Measurements from ENCODE around the gene FAM167B. TPM values are rescaled to one million over a fixed set of nuclear protein-coding genes. Genes with fewer than 3 reads are reported as not detected.

The FAM167B gene
- total RNA-seq, 2 donors from 2014 or later: 2.1 to 6.4 TPM

DNA sequence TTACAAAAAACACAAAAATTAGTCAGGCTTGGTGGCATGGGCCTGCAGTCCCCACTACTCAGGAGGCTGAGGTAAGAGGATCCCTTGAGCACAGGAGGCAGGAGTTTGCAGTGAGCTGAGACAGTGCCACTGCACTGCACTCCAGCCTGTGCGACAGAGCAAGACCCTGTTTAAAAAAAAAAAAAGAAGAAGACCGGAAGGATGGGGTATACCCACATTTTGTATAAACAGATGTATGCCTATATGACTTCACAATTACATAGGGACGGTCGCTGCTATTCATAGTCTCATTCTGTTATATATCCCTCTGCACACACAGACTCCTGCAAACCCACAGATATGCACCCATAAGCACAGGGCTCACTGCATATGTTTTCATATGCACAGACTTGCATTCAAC lies 16.7 kb downstream of the FAM167B start:
- DNase-seq (ENCODE audit: low spot score): no peak

DNA sequence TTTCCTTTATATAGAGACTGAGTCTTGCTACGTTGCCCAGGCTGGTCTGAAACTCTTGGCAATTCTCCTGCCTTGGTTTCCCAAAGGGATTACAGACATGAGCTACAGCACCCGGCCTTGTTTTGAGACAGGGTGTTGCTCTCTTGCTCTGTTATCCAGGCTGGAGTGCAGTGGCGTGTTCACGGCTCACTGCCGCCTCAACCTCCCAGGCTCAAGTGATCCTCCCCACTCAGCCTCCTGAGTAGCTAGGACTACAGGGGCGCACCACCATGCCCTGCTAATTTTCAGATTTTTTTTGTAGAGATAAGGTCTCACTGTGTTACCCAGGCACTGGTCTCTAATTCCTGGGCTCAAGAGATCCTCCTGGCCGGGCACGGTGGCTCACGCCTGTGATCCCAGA lies 18.8 kb downstream of the FAM167B start:
- TF ChIP-seq, protein P1, sequence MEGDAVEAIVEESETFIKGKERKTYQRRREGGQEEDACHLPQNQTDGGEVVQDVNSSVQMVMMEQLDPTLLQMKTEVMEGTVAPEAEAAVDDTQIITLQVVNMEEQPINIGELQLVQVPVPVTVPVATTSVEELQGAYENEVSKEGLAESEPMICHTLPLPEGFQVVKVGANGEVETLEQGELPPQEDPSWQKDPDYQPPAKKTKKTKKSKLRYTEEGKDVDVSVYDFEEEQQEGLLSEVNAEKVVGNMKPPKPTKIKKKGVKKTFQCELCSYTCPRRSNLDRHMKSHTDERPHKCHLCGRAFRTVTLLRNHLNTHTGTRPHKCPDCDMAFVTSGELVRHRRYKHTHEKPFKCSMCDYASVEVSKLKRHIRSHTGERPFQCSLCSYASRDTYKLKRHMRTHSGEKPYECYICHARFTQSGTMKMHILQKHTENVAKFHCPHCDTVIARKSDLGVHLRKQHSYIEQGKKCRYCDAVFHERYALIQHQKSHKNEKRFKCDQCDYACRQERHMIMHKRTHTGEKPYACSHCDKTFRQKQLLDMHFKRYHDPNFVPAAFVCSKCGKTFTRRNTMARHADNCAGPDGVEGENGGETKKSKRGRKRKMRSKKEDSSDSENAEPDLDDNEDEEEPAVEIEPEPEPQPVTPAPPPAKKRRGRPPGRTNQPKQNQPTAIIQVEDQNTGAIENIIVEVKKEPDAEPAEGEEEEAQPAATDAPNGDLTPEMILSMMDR (IDR thresholded peaks at IDR 0.05): no peak
- Histone ChIP-seq H3K4me3 (no peak overlapping the region), H3K36me3 (no peaks in the 10 kb centered on the region), H3K27me3 (no peaks in the 10 kb centered on the region), H3K9me3 (no peaks in the 10 kb centered on the region), H3K4me1 (no peaks in the 10 kb centered on the region), H3K27ac (no peak overlapping the region)
- no peak for DNase-seq (ENCODE audit: low spot score)

More for the DNA sequence above, 16.7 kb downstream of the FAM167B start:
- Histone ChIP-seq H3K4me1 (no peaks in the 10 kb centered on the region), H3K27ac (no peak overlapping the region), H3K36me3 (no peaks in the 10 kb centered on the region), H3K9me3 (no peaks in the 10 kb centered on the region), H3K27me3 (no peaks in the 10 kb centered on the region), H3K4me3 (no peak overlapping the region)
- TF ChIP-seq, protein P1 (IDR thresholded peaks at IDR 0.05): no peak

DNA sequence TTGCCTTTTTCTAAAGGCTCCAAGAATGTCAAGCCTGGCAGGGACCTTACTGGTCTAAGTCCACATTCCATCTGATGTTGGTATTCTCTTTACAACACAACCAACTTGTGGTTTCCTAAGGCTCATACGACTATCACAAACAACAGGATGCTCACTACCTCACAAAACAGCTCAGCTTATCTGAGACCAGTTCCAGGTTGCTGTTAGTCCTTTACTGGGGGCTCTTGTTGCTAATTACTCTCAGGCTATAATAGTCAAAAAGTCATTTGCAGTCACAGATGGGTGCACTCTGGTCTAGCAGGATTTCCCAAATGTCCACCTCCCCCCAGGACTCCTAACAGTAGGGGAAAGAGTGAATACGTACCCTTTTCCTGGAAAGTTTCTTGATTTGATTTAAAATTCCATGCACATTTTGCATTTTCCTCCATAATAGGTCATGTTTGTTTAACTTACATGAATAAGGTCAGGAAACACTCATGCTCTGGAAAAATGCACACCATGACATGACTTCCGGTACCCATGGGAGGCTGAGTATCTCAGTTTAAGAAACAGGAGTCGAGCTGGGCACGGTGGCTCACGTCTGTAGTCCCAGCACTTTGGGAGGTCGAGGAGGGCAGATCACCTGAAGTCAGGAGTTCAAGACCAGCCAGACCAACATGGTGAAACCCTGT lies 20.0 kb downstream of the FAM167B start:
- no peaks in the 10 kb centered on the region for H3K27me3 ChIP-seq
- H3K36me3 ChIP-seq: no peaks in the 10 kb centered on the region
- H3K27ac ChIP-seq: no peak overlapping the region
- no peaks in the 10 kb centered on the region for H3K9me3 ChIP-seq
- no peak overlapping the region for H3K4me3 ChIP-seq
- DNase-seq (ENCODE audit: low spot score): no peak
- TF ChIP-seq, protein P1 (IDR thresholded peaks at IDR 0.05): no peak
- no peaks in the 10 kb centered on the region for H3K4me1 ChIP-seq

DNA sequence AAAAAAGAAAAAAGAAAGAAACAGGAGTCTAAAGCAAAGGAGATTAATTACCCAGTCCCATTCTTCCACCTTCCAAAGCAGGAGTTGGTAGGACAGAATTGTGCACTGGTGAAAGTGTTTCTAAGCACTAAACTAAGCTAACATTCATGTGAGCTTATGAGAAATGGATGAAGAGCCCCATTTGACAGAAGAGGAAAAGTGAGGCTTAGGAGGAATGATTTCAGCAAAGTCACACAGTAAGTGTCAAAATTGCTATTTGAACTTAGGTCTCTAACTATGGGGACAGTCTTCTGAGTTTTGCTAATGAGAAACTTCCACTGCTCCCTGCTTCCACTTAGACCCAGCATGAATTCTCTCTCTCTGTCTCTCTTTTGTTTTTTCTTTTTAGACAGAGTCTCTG lies 22.7 kb downstream of the FAM167B start:
- TF ChIP-seq, protein P1 (IDR thresholded peaks at IDR 0.05): no peak
- DNase-seq (ENCODE audit: low spot score): no peak
- Histone ChIP-seq H3K4me1 (no peaks in the 10 kb centered on the region), H3K27ac (no peak overlapping the region), H3K9me3 (no peaks in the 10 kb centered on the region), H3K27me3 (no peaks in the 10 kb centered on the region), H3K4me3 (no peak overlapping the region), H3K36me3 (no peaks in the 10 kb centered on the region)

DNA sequence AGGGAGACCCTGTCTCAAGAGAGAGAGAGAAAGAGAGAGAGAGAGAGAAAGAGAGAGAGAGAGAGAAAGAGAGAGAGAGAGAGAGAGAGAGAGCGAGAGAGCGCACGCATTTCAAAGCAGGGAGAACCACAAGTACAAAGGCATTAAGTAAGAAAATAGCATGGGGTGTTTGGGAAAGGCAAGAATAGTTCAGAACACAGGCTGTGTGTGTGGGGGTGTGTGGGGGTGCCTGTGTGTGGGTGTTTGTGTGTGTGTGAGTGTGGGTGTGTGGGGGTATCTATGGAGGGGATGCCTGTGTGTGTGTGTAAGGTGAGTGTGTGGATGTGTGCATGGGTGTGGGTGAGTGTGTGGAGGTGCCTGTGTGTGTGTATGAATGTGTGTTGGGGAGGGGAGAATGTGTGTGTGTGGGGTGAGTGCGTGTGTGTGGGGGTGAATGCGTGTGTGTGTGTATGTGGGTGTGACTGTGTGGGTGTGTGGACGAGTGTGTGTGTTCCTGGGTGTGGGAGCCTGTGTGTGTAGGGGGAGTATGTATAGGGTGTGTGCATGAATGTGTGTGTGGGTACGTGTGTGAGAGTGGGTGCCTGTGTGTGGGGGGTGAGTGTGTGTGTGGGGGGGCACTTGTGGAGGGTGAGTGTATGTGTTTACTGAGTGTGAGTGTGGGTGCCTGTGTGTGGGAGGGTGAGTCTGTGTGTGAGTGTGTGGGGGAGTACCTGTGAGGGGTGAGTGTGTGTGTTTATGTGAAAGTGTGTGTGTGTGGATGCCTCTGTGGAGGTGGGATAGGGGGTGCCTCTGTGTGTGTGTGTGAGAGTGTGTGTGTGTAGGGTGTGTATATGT lies 25.8 kb downstream of the FAM167B start:
- no peaks in the 10 kb centered on the region for H3K9me3 ChIP-seq
- no peak overlapping the region for H3K27ac ChIP-seq
- peaks cover 0 to 7% of the 10 kb centered on the region in 2 donors for H3K27me3 ChIP-seq
- TF ChIP-seq, protein P1 (IDR thresholded peaks at IDR 0.05): no peak
- no peak for DNase-seq (ENCODE audit: low spot score)
- H3K4me3 ChIP-seq: no peak overlapping the region
- H3K36me3 ChIP-seq: no peaks in the 10 kb centered on the region
- H3K4me1 ChIP-seq: no peaks in the 10 kb centered on the region
